T-helper 17 cell (primary cell): ENCODE results near the gene SUFU. TPM values are rescaled to one million over a fixed set of nuclear protein-coding genes. Genes with fewer than 3 reads are reported as not detected.
"Not testable (repeated sequence)": the region's sequence is repeated elsewhere in the genome, so short reads cannot be mapped to it uniquely, and the experiment has no call there.

Experiments
- ATAC-seq: fragments of 150-1000 bp; cut with Tn5 transposase; 2 replicates; pipeline ENCODE4 v1.10.0; 2021; ENCODE audit warnings: mild to moderate bottlenecking, moderate library complexity
- DNase-seq, 3 donors: peaks; one replicate each; pipeline versions ENCODE4 v3.0.0 to v3.0.0-alpha.2; 2020 to 2021
- H3K9me3 ChIP-seq: one replicate; pipeline ENCODE4 v1.7.0; 2013; ENCODE audit warnings: low read length, mild to moderate bottlenecking; ENCODE audit not compliant: control insufficient read depth, poor library complexity, severe bottlenecking
- H3K27ac Mint-ChIP-seq: one replicate; pipeline ENCODE4 v1.8.0; 2022; ENCODE audit warnings: mild to moderate bottlenecking, moderate library complexity, mixed read lengths
- H3K27me3 Mint-ChIP-seq: one replicate; pipeline ENCODE4 v1.8.0; 2022; ENCODE audit warnings: mixed read lengths
- H3K36me3 Mint-ChIP-seq: one replicate; pipeline ENCODE4 v1.8.0; 2022; ENCODE audit warnings: low read depth, mixed read lengths
- H3K4me1 Mint-ChIP-seq: one replicate; pipeline ENCODE4 v1.8.0; 2022; ENCODE audit warnings: mild to moderate bottlenecking, mixed read lengths
- H3K4me3 Mint-ChIP-seq: one replicate; pipeline ENCODE4 v1.8.0; 2022; ENCODE audit warnings: mild to moderate bottlenecking, moderate library complexity, mixed read lengths
- total RNA-seq, 4 donors: library from RNA in 2 of 4; stranded (reverse) in 2 of 4; gene quantifications; one replicate each; pipeline ENCODE4 v1.2.3 and lab custom pipeline; 2022 to 2026

The SUFU gene
- total RNA-seq, 2 donors from 2014 or later, result 14.4 to 16.4 TPM

DNA sequence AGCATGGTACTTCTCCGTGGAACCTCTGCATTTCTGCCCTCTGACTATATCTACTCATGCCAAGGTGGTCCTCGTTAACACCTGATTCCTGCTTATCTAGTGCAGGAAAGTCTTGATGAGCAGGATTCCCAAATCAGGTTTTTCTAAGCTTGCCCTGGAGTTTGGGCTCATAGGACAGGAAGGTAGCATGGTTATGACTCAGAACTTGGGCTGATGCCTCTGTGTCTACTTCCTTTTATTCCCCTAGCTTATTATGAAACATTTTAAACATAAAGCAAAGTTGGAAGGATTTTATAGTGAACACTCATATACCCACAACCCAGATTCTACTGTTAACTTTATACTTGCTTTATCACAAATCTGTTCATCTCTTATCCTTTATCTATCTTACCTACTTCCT, 5.6 kb downstream of the SUFU start:
- Mint-ChIP-seq H3K27me3 (no peaks in the 10 kb centered on the region), H3K4me1 (peaks cover 34% of the 10 kb centered on the region), H3K36me3 (no peaks in the 10 kb centered on the region), H3K27ac (no peak overlapping the region), H3K4me3 (no peak overlapping the region)
- ATAC-seq, result no peak
- DNase-seq, result no peak
- H3K9me3 ChIP-seq, result no peaks in the 10 kb centered on the region

DNA sequence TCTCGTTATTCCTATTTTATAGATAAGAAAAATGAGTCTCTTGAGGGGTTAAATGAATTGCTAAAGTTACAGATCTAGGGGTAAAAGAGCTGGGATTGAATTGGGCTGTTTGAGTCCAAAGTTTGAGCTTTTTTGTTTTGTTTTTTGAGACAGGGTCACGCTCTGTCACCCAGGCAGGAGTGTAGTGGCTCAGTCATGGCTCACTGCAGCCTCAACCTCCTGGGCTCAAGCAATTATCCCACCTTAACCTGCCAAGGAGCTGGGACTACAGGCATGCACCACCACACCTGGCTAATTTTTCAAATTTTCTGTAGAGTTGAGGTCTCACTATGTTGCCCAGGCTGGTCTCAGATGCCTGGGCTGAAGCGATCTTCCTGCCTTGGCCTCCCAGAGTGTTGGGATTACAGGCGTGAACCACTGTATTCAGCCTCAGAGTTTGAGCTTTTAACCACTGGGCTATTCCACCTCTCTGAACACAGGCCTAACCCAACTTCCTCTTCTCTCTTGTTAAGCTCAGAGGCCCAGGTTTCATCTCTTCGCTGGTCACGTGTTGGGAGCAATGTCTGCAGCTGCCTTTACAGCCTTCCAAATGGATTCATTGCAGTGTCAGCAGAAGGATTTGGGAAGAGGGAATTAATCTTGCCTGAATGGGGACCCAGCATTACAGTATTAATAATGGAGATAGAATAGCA, 8.0 kb downstream of the SUFU start:
- no peak for DNase-seq
- no peaks in the 10 kb centered on the region for H3K36me3 Mint-ChIP-seq
- peak overlapping the region; percentile 53 for H3K27ac Mint-ChIP-seq
- peaks cover 23% of the 10 kb centered on the region for H3K4me1 Mint-ChIP-seq
- ATAC-seq, result peak; percentile 55
- H3K27me3 Mint-ChIP-seq, result no peaks in the 10 kb centered on the region
- peak overlapping the region; percentile 60 for H3K4me3 Mint-ChIP-seq
- no peaks in the 10 kb centered on the region for H3K9me3 ChIP-seq

DNA sequence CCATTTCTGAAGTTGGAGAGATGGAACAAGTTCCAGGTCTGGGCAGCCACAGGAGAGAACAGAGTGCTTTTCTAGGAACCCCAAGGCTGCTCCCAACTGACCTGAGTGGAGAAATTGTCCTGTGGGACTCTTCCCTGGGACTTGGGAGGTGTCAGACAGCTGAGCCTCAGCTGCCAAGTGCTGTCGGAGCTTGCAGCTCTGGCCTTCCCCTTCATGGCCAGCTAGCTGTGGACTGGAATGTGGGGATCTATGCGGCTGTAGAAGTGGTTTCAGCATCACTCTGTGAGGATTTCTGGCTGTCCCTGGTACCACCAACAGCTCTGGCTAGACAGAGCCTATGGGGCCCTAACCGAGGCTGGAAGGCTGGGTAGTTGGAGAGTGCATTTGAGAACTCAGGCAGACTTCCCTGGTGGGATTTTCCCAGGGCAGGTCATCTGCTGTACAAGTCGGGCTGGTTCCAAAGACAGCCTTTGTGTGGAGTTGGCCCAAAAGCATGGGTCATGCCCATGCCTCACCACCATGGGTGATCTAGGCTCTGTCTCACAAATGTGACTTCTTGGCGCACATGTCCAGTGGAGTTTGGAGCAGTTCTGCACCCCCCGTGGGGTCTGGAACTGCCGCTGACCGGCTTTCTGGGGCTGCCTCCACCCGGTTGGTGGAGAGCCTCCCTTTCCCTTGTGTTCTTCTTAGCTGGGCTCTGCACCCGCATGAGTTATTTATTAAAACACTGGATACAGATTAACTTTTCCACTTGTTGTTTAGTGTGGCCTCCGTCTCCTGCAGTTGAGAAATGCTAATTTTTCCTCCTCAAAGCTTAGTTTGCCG, 10.9 kb downstream of the SUFU start:
- ATAC-seq (no peak), DNase-seq (no peak)
- H3K27ac Mint-ChIP-seq, result no peak overlapping the region
- H3K4me3 Mint-ChIP-seq, result no peak overlapping the region
- no peaks in the 10 kb centered on the region for H3K36me3 Mint-ChIP-seq
- H3K4me1 Mint-ChIP-seq, result peaks cover 18% of the 10 kb centered on the region
- H3K9me3 ChIP-seq, result no peaks in the 10 kb centered on the region
- no peaks in the 10 kb centered on the region for H3K27me3 Mint-ChIP-seq

DNA sequence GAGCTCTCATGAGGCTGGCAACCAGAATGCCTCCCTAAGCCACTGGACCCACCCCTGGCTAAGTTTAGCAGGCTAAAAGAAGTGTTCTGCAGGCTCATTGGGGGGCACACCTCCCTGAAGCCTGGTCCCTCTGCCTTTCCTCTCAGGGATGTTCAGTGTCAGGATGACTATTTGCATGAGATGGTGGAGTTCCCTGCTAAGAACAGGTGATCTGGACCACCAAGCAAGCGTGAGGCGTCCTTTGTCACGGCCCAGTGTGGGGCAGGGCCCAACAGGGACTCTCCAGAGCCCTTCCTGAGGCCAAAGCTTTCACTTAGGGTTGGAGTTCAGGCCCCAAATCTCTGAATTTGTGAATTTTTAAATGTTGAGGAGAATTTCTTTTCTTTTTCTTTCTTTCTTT, 12.0 kb downstream of the SUFU start:
- DNase-seq, result no peak
- H3K36me3 Mint-ChIP-seq, result no peaks in the 10 kb centered on the region
- no peak for ATAC-seq
- H3K9me3 ChIP-seq, result no peaks in the 10 kb centered on the region
- no peak overlapping the region for H3K4me3 Mint-ChIP-seq
- H3K4me1 Mint-ChIP-seq, result peaks cover 23% of the 10 kb centered on the region
- no peaks in the 10 kb centered on the region for H3K27me3 Mint-ChIP-seq
- H3K27ac Mint-ChIP-seq, result no peak overlapping the region

DNA sequence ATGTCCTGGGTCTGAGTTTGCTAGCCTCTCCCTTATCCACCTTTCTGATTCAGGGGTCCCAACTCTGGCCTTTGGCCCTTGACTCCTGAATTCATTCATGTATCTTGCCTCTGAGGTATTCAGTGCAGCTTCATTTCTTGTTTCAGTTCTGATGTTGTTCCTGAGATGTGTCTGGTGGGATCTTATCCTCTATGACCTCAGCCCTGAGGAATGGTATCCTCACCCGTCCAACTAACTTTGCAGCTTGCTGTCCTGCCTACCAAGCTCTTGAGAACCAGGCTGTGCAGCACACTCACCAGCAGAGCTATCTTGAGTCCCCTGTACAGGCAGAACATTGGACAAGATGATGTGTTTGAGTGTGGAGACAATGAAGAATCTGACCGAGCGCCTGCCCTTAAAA, 13.8 kb downstream of the SUFU start:
- no peak for ATAC-seq
- DNase-seq, result no peak
- Mint-ChIP-seq H3K27me3 (no peaks in the 10 kb centered on the region), H3K4me3 (no peak overlapping the region), H3K4me1 (peaks cover 26% of the 10 kb centered on the region), H3K36me3 (no peaks in the 10 kb centered on the region), H3K27ac (no peak overlapping the region)
- no peaks in the 10 kb centered on the region for H3K9me3 ChIP-seq

DNA sequence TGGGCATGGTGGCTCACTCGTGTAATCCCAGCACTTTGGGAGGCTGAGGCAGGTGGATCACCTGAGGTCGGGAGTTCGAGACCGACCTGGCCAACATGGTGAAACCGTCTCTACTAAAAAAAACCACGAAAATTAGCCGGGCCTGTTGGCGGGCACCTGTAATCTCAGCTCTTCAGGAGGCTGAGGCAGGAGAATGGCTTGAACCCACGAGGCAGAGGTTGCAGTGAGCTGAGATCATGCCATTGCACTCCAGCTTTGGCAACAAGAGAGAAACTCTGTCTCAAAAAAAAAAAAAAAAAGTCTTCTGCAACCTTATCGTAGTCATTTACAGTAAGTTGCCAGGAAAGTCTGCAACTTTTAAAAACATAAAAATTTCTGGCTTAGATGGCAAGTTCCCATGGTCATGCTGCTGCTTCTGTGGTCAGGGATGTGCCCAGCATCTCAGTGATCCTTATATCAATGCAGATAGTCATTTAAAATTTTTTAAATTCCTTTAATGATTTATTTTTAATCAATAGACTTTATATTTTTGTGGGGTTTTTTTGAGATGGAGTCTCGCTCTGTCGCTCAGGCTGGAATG, 15.6 kb downstream of the SUFU start:
- H3K4me1 Mint-ChIP-seq, result peaks cover 26% of the 10 kb centered on the region
- no peak overlapping the region for H3K27ac Mint-ChIP-seq
- ATAC-seq (no peak), DNase-seq (no peak)
- no peaks in the 10 kb centered on the region for H3K9me3 ChIP-seq
- no peak overlapping the region for H3K4me3 Mint-ChIP-seq
- H3K27me3 Mint-ChIP-seq, result no peaks in the 10 kb centered on the region
- peaks cover 2% of the 10 kb centered on the region for H3K36me3 Mint-ChIP-seq

DNA sequence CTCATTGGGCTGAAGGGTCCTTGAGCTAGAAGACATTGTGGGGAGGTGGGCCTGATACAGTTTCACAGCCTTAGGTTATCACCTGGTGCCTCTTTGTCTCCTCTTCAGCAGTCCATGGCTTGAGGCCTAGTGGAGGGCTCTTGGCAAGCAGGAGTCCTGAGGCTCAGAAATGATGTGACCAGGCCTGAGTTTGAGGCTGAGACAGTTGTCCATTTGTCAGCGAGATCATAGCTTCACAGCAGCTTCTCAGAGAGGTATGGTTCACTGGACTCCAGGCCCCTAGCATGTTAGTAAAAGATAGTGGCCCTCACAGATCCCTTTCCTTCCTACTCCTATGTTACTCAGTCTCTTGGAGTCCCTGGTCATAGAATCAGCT, 19.1 kb downstream of the SUFU start:
- no peak for ATAC-seq
- peaks cover 25% of the 10 kb centered on the region for H3K4me1 Mint-ChIP-seq
- H3K4me3 Mint-ChIP-seq, result no peak overlapping the region
- H3K36me3 Mint-ChIP-seq, result peaks cover 5% of the 10 kb centered on the region
- DNase-seq, result no peak
- no peaks in the 10 kb centered on the region for H3K27me3 Mint-ChIP-seq
- no peak overlapping the region for H3K27ac Mint-ChIP-seq
- H3K9me3 ChIP-seq, result no peaks in the 10 kb centered on the region

DNA sequence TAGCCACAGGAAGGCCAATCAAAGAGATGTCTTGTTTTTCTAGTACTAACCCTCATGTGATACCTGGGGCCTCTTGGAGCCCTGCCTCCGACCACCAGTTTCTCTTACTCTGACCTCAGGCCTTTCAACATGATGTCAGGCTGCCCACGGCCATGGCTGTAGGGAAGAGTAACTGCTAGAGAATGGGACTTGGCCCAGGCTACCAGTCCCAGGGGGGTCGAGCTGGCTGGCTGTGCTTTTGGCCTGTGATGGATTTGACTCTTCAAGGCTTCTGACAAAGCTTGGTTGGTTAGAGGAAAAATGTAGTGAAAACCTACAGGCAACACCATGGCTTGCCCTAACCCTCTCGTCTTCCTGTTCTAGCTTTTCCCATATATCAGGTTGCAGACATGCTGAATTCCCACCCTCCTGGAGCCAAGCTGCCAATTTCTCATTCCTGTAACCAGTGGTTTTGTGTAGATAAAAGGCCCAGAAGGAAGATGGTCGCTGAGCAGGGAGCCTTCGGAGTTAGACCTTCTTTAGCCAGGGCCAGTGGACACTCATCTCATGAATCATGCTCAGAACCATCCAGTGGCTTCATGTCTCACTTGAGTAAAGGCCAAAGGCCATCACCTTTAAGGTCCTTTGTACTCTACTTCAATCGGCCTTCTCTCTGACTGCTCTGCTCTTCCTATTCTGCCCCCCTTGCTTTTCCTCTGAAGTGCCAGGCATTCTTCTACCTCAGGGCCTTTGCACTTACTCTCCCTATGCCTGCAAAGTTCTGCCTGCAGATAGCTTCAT, 19.7 kb downstream of the SUFU start:
- ATAC-seq (no peak), DNase-seq (no peak)
- H3K27me3 Mint-ChIP-seq, result no peaks in the 10 kb centered on the region
- H3K4me3 Mint-ChIP-seq, result peak overlapping the region; percentile 36
- no peak overlapping the region for H3K27ac Mint-ChIP-seq
- H3K36me3 Mint-ChIP-seq, result peaks cover 5% of the 10 kb centered on the region
- H3K9me3 ChIP-seq, result no peaks in the 10 kb centered on the region
- peaks cover 25% of the 10 kb centered on the region for H3K4me1 Mint-ChIP-seq

DNA sequence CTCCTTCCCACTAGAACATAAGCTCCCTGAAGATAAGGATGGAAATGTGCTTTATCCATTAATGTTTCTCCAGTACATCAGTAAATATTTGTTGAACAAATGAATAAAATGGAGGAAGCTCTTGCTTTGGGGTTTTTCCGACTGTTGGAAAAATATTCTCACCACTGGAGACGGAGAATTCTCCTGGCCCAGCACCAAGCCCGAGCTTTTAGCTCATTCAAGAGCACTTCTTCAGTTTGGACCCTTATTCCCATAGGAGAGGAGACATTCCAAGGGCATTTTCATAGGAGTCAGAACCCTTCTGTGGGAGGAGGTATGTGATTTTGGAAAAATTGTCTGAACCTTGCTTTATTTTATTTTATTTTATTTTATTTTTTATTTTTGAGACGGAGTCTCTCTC, 21.0 kb downstream of the SUFU start:
- H3K27me3 Mint-ChIP-seq, result no peaks in the 10 kb centered on the region
- H3K36me3 Mint-ChIP-seq, result peaks cover 5% of the 10 kb centered on the region
- H3K27ac Mint-ChIP-seq, result no peak overlapping the region
- H3K4me3 Mint-ChIP-seq, result no peak overlapping the region
- H3K9me3 ChIP-seq, result no peaks in the 10 kb centered on the region
- H3K4me1 Mint-ChIP-seq, result peaks cover 28% of the 10 kb centered on the region
- no peak for ATAC-seq
- no peak for DNase-seq

DNA sequence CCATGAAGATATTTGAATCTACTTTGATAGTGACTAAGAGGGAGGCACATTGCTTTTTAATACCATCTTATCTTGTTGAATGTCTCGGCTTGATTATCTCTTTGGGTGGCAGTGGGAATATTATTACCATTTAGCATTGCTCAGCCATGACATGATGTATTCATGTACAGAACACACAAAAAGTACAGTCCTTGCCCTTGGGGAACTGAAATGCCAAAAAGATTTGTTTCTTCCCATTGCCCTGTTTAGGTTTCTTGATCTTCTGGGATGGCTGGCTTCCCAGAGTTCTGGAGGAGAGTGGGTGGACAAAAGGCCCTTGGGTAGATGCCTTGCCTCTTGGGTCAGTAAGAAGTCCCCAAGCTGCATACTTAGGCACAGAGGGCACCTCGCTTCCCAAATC, 23.8 kb downstream of the SUFU start:
- ATAC-seq (no peak), DNase-seq (no peak)
- no peaks in the 10 kb centered on the region for H3K9me3 ChIP-seq
- no peak overlapping the region for H3K4me3 Mint-ChIP-seq
- no peak overlapping the region for H3K27ac Mint-ChIP-seq
- peaks cover 5% of the 10 kb centered on the region for H3K36me3 Mint-ChIP-seq
- no peaks in the 10 kb centered on the region for H3K27me3 Mint-ChIP-seq
- H3K4me1 Mint-ChIP-seq, result peaks cover 14% of the 10 kb centered on the region

DNA sequence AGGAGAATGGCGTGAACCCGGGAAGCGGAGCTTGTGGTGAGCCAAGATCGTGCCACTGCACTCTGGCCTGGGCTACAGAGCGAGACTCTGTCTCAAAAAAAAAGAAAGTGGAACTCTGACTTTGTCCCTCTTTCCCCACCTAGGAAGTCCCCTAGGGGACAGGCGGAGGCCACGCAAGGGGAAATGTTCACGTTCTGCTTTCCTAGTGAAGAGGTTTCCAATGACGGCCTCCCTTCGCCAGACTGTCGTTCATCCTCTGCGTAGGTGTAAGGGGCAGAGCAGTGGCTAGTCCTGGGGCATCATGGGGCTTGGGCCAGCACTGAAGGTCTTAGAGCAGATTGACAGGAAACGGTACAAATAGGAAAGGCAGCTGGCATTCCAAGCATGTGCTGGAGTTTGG, 30.6 kb downstream of the SUFU start:
- Mint-ChIP-seq H3K36me3 (peaks cover 10% of the 10 kb centered on the region), H3K4me1 (peaks cover 24% of the 10 kb centered on the region), H3K4me3 (no peak overlapping the region), H3K27ac (peak overlapping the region; percentile 37), H3K27me3 (no peaks in the 10 kb centered on the region)
- H3K9me3 ChIP-seq, result no peaks in the 10 kb centered on the region
- ATAC-seq (no peak), DNase-seq (no peak)

DNA sequence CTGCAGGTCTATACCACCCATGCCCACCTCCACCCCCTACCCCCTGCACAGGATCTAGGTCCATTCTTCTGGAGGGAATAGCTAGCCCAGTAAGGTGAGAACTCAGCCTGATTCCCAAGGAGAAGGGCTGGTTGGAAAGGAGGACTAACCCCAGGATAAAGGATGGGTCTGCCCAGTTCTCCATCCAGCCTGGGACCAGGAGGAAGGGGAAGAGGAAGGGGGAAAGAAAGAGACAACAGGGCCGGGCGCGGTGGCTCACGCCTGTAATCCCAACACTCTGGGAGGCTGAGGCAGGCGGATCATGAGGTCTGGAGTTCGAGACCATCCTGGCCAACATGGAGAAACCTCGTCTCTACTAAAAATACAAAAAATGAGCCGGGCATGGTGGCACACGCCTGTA, 31.2 kb downstream of the SUFU start:
- not testable (repeated sequence) for H3K9me3 ChIP-seq, H3K27me3 Mint-ChIP-seq, ATAC-seq, DNase-seq, H3K27ac Mint-ChIP-seq, H3K4me3 Mint-ChIP-seq
- peaks cover 24% of the 10 kb centered on the region for H3K4me1 Mint-ChIP-seq
- H3K36me3 Mint-ChIP-seq, result peaks cover 10% of the 10 kb centered on the region

DNA sequence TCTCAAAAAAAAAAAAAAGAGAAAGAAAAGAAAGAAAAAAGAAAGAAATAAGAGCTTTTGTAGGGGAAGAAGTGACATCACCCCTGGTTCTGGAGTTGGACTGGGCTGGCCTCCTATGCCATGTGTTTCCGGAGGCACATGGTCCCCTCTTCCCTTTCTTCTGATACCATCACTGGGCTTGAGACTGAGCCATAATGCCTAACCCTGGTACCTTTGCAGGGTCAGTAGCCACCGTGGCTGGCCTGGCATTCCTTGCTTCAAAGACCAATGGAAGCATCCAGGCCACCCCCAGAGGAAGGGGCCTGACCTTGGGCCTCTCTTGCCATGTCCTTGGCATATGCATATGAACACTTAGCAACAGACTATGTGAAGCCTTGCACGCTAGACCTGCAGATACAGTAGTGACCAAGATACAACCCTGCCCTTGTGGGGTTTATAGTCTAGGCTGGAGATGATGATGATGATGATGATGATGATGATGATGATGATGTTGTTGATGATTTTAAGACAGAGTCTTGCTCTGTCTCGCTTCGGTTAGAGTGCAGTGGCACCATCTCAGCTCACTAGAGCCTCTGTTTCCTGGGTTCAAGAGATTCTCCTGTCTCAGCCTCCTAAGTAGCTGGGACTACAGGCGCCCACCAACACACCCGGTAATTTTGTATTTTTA, 31.8 kb downstream of the SUFU start:
- Mint-ChIP-seq H3K36me3 (peaks cover 10% of the 10 kb centered on the region), H3K27ac (no peak overlapping the region), H3K27me3 (no peaks in the 10 kb centered on the region), H3K4me1 (peaks cover 24% of the 10 kb centered on the region), H3K4me3 (no peak overlapping the region)
- ATAC-seq (no peak), DNase-seq (no peak)
- H3K9me3 ChIP-seq, result no peaks in the 10 kb centered on the region
